CD8-positive, alpha-beta memory T cell (primary cell): ENCODE results near the gene PLSCR2. TPM values are rescaled to one million over a fixed set of nuclear protein-coding genes. Genes with fewer than 3 reads are reported as not detected.
"Not testable (repeated sequence)": the region's sequence is repeated elsewhere in the genome, so short reads cannot be mapped to it uniquely, and the experiment has no call there.

ENCODE experiments used
- CTCF ChIA-PET: fragments of 350-600 bp; sonication (Branson Sonifier 250); formaldehyde crosslinking; loops from one replicate; lab custom pipeline; 2021; ENCODE audit warnings: antibody characterized with exemption; lab: Charles Lee
- POLR2A ChIA-PET: fragments of 350-600 bp; sonication (Branson Sonifier 250); formaldehyde crosslinking; loops from one replicate; lab custom pipeline; 2021; ENCODE audit warnings: antibody characterized with exemption; lab: Charles Lee
- DNase-seq, 5 donors: peaks; one replicate each; pipeline versions ENCODE4 v3.0.0 to v3.0.0-alpha.2; 2020 to 2022; ENCODE audit warnings: mixed read lengths in 1 of 5
- H3K27ac ChIP-seq: one replicate; pipeline ENCODE4 v1.7.0; 2013; ENCODE audit warnings: low read depth, mild to moderate bottlenecking, low read length, moderate library complexity
- H3K27me3 ChIP-seq: 2 replicates; pipeline ENCODE4 v1.7.0; 2013; ENCODE audit warnings: low read length, mild to moderate bottlenecking; ENCODE audit not compliant: insufficient read depth, poor library complexity, severe bottlenecking
- H3K36me3 ChIP-seq: 2 replicates; pipeline ENCODE4 v1.7.0; 2013; ENCODE audit warnings: mild to moderate bottlenecking, low read length, moderate library complexity; ENCODE audit not compliant: insufficient read depth
- H3K4me1 ChIP-seq: 2 replicates; pipeline ENCODE4 v1.7.0; 2013; ENCODE audit warnings: mild to moderate bottlenecking, low read length, moderate library complexity; ENCODE audit not compliant: insufficient read depth
- H3K4me3 ChIP-seq: 2 replicates; pipeline ENCODE4 v1.7.0; 2013; ENCODE audit warnings: mild to moderate bottlenecking, low read length
- H3K9me3 ChIP-seq: 2 replicates; pipeline ENCODE4 v1.7.0; 2013; ENCODE audit warnings: mild to moderate bottlenecking, low read length
- H3K27ac Mint-ChIP-seq, 8 donors: one replicate each; pipeline ENCODE4 v1.8.0; 2020 to 2021; ENCODE audit warnings: mixed read lengths in 8 of 8, mild to moderate bottlenecking in 6 of 8, inconsistent platforms in 3 of 8, moderate library complexity in 3 of 8
- H3K27me3 Mint-ChIP-seq, 2 donors: one replicate each; pipeline ENCODE4 v1.8.0; 2020 to 2021; ENCODE audit warnings: mixed read lengths in 2 of 2, mild to moderate bottlenecking in 1 of 2, moderate library complexity in 1 of 2
- H3K36me3 Mint-ChIP-seq, 3 donors: one replicate each; pipeline ENCODE4 v1.8.0; 2020 to 2021; ENCODE audit warnings: mixed read lengths in 3 of 3, inconsistent platforms in 1 of 3, mild to moderate bottlenecking in 1 of 3
- H3K4me1 Mint-ChIP-seq, 3 donors: one replicate each; pipeline ENCODE4 v1.8.0; 2020 to 2021; ENCODE audit warnings: mixed read lengths in 3 of 3, inconsistent platforms in 1 of 3, mild to moderate bottlenecking in 1 of 3
- H3K4me3 Mint-ChIP-seq, 7 donors: one replicate each; pipeline ENCODE4 v1.8.0; 2020 to 2021; ENCODE audit warnings: mixed read lengths in 7 of 7, mild to moderate bottlenecking in 6 of 7, moderate library complexity in 4 of 7, inconsistent platforms in 2 of 7
- H3K9me3 Mint-ChIP-seq, 5 donors: one replicate each; pipeline ENCODE4 v1.8.0; 2020 to 2022; ENCODE audit warnings: mixed read lengths in 5 of 5, mild to moderate bottlenecking in 3 of 5, moderate library complexity in 2 of 5, inconsistent platforms in 1 of 5
- polyA plus RNA-seq: library from polyadenylated mRNA; unstranded; fragments of 300-500 nt; fragmentation: Illumina TruSeq; gene quantifications from one replicate; pipeline ENCODE4 v1.2.3, GENCODE V29; 2021
- total RNA-seq, 2 experiments: library from RNA; stranded (reverse); gene quantifications; one replicate each; pipeline ENCODE4 v1.2.3, GENCODE V29; 2021

PLSCR2 gene
- total and polyA plus RNA-seq, 3 experiments from 2014 or later: not detected

- no peaks in the 10 kb centered on the region for H3K4me1 ChIP-seq
- no peak overlapping the region for H3K27ac ChIP-seq
- no peaks in the 10 kb centered on the region for H3K27me3 ChIP-seq
- no peak overlapping the region for H3K4me3 ChIP-seq
- ChIA-PET POLR2A (no interaction called here), CTCF (no interaction called here)
- no peak for DNase-seq
- Mint-ChIP-seq H3K27ac (no peak overlapping the region), H3K36me3 (peaks cover 0 to 5% (median 0%) of the 10 kb centered on the region in 3 donors), H3K4me3 (no peak overlapping the region), H3K27me3 (no peaks in the 10 kb centered on the region), H3K9me3 (no peaks in the 10 kb centered on the region), H3K4me1 (peaks cover 0 to 6% (median 0%) of the 10 kb centered on the region in 3 donors)
- H3K9me3 ChIP-seq: no peaks in the 10 kb centered on the region
- H3K36me3 ChIP-seq: no peaks in the 10 kb centered on the region
These were observed 35.3 kb upstream of the PLSCR2 start for GRCh38 chr3:146504498-146505197.

- Mint-ChIP-seq H3K4me3 (no peak overlapping the region), H3K4me1 (peaks cover 2 to 8% (median 3%) of the 10 kb centered on the region in 3 donors), H3K27me3 (no peaks in the 10 kb centered on the region), H3K9me3 (no peaks in the 10 kb centered on the region), H3K36me3 (peaks cover 0 to 5% (median 0%) of the 10 kb centered on the region in 3 donors), H3K27ac (no peak overlapping the region)
- Histone ChIP-seq H3K27ac (no peak overlapping the region), H3K36me3 (no peaks in the 10 kb centered on the region), H3K4me3 (no peak overlapping the region), H3K9me3 (no peaks in the 10 kb centered on the region), H3K27me3 (no peaks in the 10 kb centered on the region), H3K4me1 (no peaks in the 10 kb centered on the region)
- DNase-seq: no peak
- POLR2A ChIA-PET: no interaction called here
- CTCF ChIA-PET: no interaction called here
These were observed 34.3 kb upstream of the PLSCR2 start for GRCh38 chr3:146503461-146504202.

- ChIA-PET CTCF (no interaction called here), POLR2A (no interaction called here)
- H3K4me1 ChIP-seq: peaks cover 5% of the 10 kb centered on the region
- no peak overlapping the region for H3K27ac ChIP-seq
- H3K36me3 ChIP-seq: no peaks in the 10 kb centered on the region
- H3K9me3 ChIP-seq: no peaks in the 10 kb centered on the region
- Mint-ChIP-seq H3K4me1 (peaks cover 9 to 15% (median 9%) of the 10 kb centered on the region in 3 donors), H3K27me3 (no peaks in the 10 kb centered on the region), H3K27ac (no peak overlapping the region), H3K36me3 (peaks cover 0 to 2% (median 0%) of the 10 kb centered on the region in 3 donors), H3K4me3 (no peak overlapping the region), H3K9me3 (peaks cover 0 to under 1% (median under 1%) of the 10 kb centered on the region in 5 donors)
- DNase-seq: no peak
- H3K4me3 ChIP-seq: no peak overlapping the region
- H3K27me3 ChIP-seq: no peaks in the 10 kb centered on the region
These were observed 33.6 kb upstream of the PLSCR2 start for GRCh38 chr3:146502887-146503460.

GRCh38 chr3:146501752-146502151 is 32.4 kb upstream of the PLSCR2 start:
- Mint-ChIP-seq H3K4me3 (no peak overlapping the region), H3K27me3 (no peaks in the 10 kb centered on the region), H3K27ac (no peak overlapping the region), H3K36me3 (peaks cover 0 to 2% (median 0%) of the 10 kb centered on the region in 3 donors), H3K9me3 (peaks cover 0 to 6% (median 4%) of the 10 kb centered on the region in 5 donors), H3K4me1 (peaks cover 14 to 18% (median 15%) of the 10 kb centered on the region in 3 donors)
- H3K4me1 ChIP-seq: peaks cover 5% of the 10 kb centered on the region
- H3K36me3 ChIP-seq: no peaks in the 10 kb centered on the region
- H3K4me3 ChIP-seq: no peak overlapping the region
- no peaks in the 10 kb centered on the region for H3K9me3 ChIP-seq
- H3K27me3 ChIP-seq: no peaks in the 10 kb centered on the region
- POLR2A ChIA-PET: no interaction called here
- H3K27ac ChIP-seq: no peak overlapping the region
- DNase-seq: no peak
- CTCF ChIA-PET: no interaction called here

- no peak overlapping the region for H3K27ac ChIP-seq
- Mint-ChIP-seq H3K27me3 (no peaks in the 10 kb centered on the region), H3K27ac (no peak overlapping the region), H3K4me3 (no peak overlapping the region), H3K36me3 (peaks cover 0 to 2% (median 0%) of the 10 kb centered on the region in 3 donors), H3K4me1 (peaks cover 18 to 25% (median 24%) of the 10 kb centered on the region in 3 donors), H3K9me3 (peaks cover 0 to 9% (median 4%) of the 10 kb centered on the region in 5 donors)
- DNase-seq: no peak
- H3K4me1 ChIP-seq: peaks cover 5% of the 10 kb centered on the region
- no peaks in the 10 kb centered on the region for H3K27me3 ChIP-seq
- H3K36me3 ChIP-seq: no peaks in the 10 kb centered on the region
- no peak overlapping the region for H3K4me3 ChIP-seq
- ChIA-PET CTCF (no interaction called here), POLR2A (no interaction called here)
- no peaks in the 10 kb centered on the region for H3K9me3 ChIP-seq
These were observed 30.3 kb upstream of the PLSCR2 start for GRCh38 chr3:146499701-146500100.

GRCh38 chr3:146498002-146498736 is 28.8 kb upstream of the PLSCR2 start:
- Mint-ChIP-seq H3K27ac (peak overlapping the region in 7 of 8 donors; percentile 59 to 93 (median 77)), H3K4me1 (peaks cover 18 to 25% (median 19%) of the 10 kb centered on the region in 3 donors), H3K27me3 (peaks cover 0 to 3% of the 10 kb centered on the region in 2 donors), H3K9me3 (peaks cover 0 to 9% (median 4%) of the 10 kb centered on the region in 5 donors), H3K4me3 (peak overlapping the region; percentile 28 to 83 (median 78)), H3K36me3 (no peaks in the 10 kb centered on the region)
- no peaks in the 10 kb centered on the region for H3K36me3 ChIP-seq
- H3K4me1 ChIP-seq: peaks cover 5% of the 10 kb centered on the region
- peak overlapping the region; percentile 58 for H3K4me3 ChIP-seq
- POLR2A ChIA-PET: no interaction called here
- no peak overlapping the region for H3K27ac ChIP-seq
- H3K9me3 ChIP-seq: no peaks in the 10 kb centered on the region
- CTCF ChIA-PET: interaction anchor here (0.8 kb wide), 1 partner anchor 75 kb away, joined by 4 read pairs; no protein-coding TSS in a partner anchor
- H3K27me3 ChIP-seq: no peaks in the 10 kb centered on the region
- DNase-seq: peak in 3 of 5 donors; percentile 51 to 68 (median 55)

GRCh38 chr3:146497145-146497843 is 27.9 kb upstream of the PLSCR2 start:
- H3K4me3 ChIP-seq, POLR2A ChIA-PET, H3K4me1 ChIP-seq, H3K27ac ChIP-seq, DNase-seq, H3K27me3 ChIP-seq, H3K9me3 ChIP-seq, H3K36me3 Mint-ChIP-seq, H3K36me3 ChIP-seq: not testable (repeated sequence)
- CTCF ChIA-PET: interaction anchor here (0.8 kb wide), 1 partner anchor 76 kb away, joined by 4 read pairs; no protein-coding TSS in a partner anchor
- peak overlapping the region in 1 of 8 donors; percentile 59 for H3K27ac Mint-ChIP-seq
- H3K27me3 Mint-ChIP-seq: peaks cover 0 to 11% of the 10 kb centered on the region in 2 donors
- peaks cover 2 to 15% (median 12%) of the 10 kb centered on the region in 5 donors for H3K9me3 Mint-ChIP-seq
- peaks cover 18 to 25% (median 19%) of the 10 kb centered on the region in 3 donors for H3K4me1 Mint-ChIP-seq
- H3K4me3 Mint-ChIP-seq: peak overlapping the region in 5 of 7 donors; percentile 28 to 81 (median 78)
